CD4-positive, alpha-beta T cell (primary cell): ENCODE measurements around the gene CYP3A4. TPM values are rescaled to one million over a fixed set of nuclear protein-coding genes. Genes with fewer than 3 reads are reported as not detected.
"Not testable (repeated sequence)": the region's sequence is repeated elsewhere in the genome, so short reads cannot be mapped to it uniquely, and the experiment has no call there.

Experiments
- ATAC-seq: fragments of 200-7000 bp; cut with Tn5 transposase; one replicate; pipeline ENCODE4 v1.10.0; 2022; ENCODE audit warnings: mild to moderate bottlenecking; ENCODE audit not compliant: poor library complexity
- CTCF ChIA-PET: fragments of 350-600 bp; sonication (Branson Sonifier 250); formaldehyde crosslinking; loops from one replicate; lab custom pipeline; 2021; ENCODE audit warnings: antibody characterized with exemption, inconsistent platforms; lab: Charles Lee
- POLR2A ChIA-PET: fragments of 350-600 bp; sonication (Branson Sonifier 250); formaldehyde crosslinking; loops from one replicate; lab custom pipeline; 2021; ENCODE audit warnings: antibody characterized with exemption, inconsistent platforms; lab: Charles Lee
- DNase-seq, 14 experiments: peaks; one replicate each; pipeline ENCODE4 v3.0.0-alpha.2; 2013 to 2020; ENCODE audit warnings: mixed read lengths in 2 of 14
- H3K27ac ChIP-seq, 2 donors: one replicate each; pipeline versions ENCODE4 v1.5.1 to v1.7.0; 2013; ENCODE audit warnings: low read length in 2 of 2, low read depth in 1 of 2, mild to moderate bottlenecking in 1 of 2
- H3K27me3 ChIP-seq, 2 experiments: 1 replicate in 1 of 2; 2 replicates in 1 of 2; pipeline versions ENCODE4 v1.6.1 to v1.7.0; 2013; ENCODE audit warnings: low read length in 2 of 2, control low read depth in 1 of 2, mild to moderate bottlenecking in 1 of 2, moderate library complexity in 1 of 2; ENCODE audit not compliant: insufficient read depth in 2 of 2, control insufficient read depth in 1 of 2
- H3K36me3 ChIP-seq: one replicate; pipeline ENCODE4 v1.6.1; 2013; ENCODE audit warnings: low read length, control low read depth; ENCODE audit not compliant: insufficient read depth
- H3K4me1 ChIP-seq: one replicate; pipeline ENCODE4 v1.6.1; 2013; ENCODE audit warnings: low read length, control low read depth; ENCODE audit not compliant: insufficient read depth
- H3K4me3 ChIP-seq: one replicate; pipeline ENCODE4 v1.5.1; 2013; ENCODE audit warnings: mild to moderate bottlenecking, low read length, moderate library complexity
- H3K9me3 ChIP-seq, 2 experiments: 1 replicate in 1 of 2; 2 replicates in 1 of 2; pipeline versions ENCODE4 v1.6.1 to v1.7.0; 2013; ENCODE audit warnings: low read length in 2 of 2, mild to moderate bottlenecking in 2 of 2, control low read depth in 1 of 2, moderate library complexity in 1 of 2; ENCODE audit not compliant: control insufficient read depth in 1 of 2, insufficient read depth in 1 of 2
- H3K27ac Mint-ChIP-seq: one replicate; pipeline ENCODE4 v1.8.0; 2020; ENCODE audit warnings: mixed read lengths
- H3K27me3 Mint-ChIP-seq: one replicate; pipeline ENCODE4 v1.8.0; 2021; ENCODE audit warnings: mixed read lengths
- H3K36me3 Mint-ChIP-seq: one replicate; pipeline ENCODE4 v1.8.0; 2021; ENCODE audit warnings: low read depth, mixed read lengths
- H3K4me1 Mint-ChIP-seq: one replicate; pipeline ENCODE4 v1.8.0; 2021; ENCODE audit warnings: low read depth, mixed read lengths
- H3K4me3 Mint-ChIP-seq: one replicate; pipeline ENCODE4 v1.8.0; 2020; ENCODE audit warnings: mild to moderate bottlenecking, mixed read lengths
- H3K9me3 Mint-ChIP-seq: one replicate; pipeline ENCODE4 v1.8.0; 2020; ENCODE audit warnings: mixed read lengths
- intact Hi-C, 2 experiments: fragments of 100-400 bp; cut with DNase I in 1 of 2; cut with micrococcal nuclease in 1 of 2; formaldehyde crosslinking; loops; one replicate each; pipeline versions ENCODE4 v1.15.1 to v1.9.0; 2023 to 2025; cut with DNase I, micrococcal nuclease
- total RNA-seq, 174 experiments: library from RNA in 2 of 174; stranded (reverse) in 2 of 174; gene quantifications; one replicate each; pipeline ENCODE4 v1.2.3 and lab custom pipeline; 2021 to 2026
- TF ChIP-seq, protein P1 (sequence below): fragments of 200-600 bp; IDR thresholded peaks from one replicate; pipeline ENCODE4 v1.8.0; 2022; ENCODE audit warnings: antibody characterized with exemption, mild to moderate bottlenecking

CYP3A4 gene
- total RNA-seq, 2 experiments from 2014 or later = not detected

DNA sequence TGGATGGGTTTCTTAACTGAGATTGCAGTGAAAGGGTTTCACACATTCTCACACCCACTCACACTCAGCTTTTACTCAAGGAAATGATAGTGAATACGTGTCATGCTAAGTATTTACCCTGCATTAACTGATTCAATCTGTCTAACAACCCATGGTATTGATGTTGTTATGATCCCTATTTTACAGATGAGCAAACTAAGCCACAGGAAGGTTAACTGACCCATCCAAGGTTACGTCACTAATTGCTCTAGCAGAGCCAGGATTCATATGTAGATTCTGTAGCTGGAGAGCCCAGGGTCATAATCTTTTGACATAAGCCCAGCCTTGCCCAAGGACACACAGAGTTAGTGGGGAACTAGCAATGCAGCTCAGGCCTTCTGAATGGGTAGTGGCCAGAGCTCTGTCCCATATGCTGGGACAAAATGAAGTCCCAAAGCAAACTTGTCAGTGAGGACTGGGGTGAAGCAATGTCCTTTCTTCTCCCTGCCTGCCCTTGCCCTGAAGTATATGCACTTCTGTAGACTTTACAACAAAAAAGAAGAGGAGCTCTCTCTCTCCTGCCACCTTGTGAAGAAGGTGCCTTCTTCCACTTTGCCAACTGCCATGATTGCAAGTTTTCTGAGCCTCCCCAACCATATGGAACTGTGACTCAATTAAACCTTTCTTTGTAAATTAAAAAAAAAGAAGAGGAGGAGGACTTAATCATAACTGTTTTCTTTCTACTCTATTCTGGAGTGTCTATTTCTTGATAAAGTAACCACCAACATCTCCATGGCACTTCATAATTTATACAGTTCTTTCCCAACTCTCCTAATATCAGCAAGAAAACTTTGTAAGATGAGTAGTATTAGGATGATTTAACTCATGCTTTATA is 44.0 kb downstream of the CYP3A4 start:
- Mint-ChIP-seq H3K4me1 (no peaks in the 10 kb centered on the region), H3K9me3 (no peaks in the 10 kb centered on the region), H3K27ac (no peak overlapping the region), H3K36me3 (no peaks in the 10 kb centered on the region), H3K27me3 (no peaks in the 10 kb centered on the region), H3K4me3 (no peak overlapping the region)
- CTCF ChIA-PET = no interaction called here
- ATAC-seq (no peak), DNase-seq (no peak)
- Histone ChIP-seq H3K9me3 (no peaks in the 10 kb centered on the region), H3K4me3 (no peak overlapping the region), H3K27ac (no peak overlapping the region), H3K36me3 (no peaks in the 10 kb centered on the region), H3K27me3 (no peaks in the 10 kb centered on the region), H3K4me1 (no peaks in the 10 kb centered on the region)
- TF ChIP-seq, protein P1, sequence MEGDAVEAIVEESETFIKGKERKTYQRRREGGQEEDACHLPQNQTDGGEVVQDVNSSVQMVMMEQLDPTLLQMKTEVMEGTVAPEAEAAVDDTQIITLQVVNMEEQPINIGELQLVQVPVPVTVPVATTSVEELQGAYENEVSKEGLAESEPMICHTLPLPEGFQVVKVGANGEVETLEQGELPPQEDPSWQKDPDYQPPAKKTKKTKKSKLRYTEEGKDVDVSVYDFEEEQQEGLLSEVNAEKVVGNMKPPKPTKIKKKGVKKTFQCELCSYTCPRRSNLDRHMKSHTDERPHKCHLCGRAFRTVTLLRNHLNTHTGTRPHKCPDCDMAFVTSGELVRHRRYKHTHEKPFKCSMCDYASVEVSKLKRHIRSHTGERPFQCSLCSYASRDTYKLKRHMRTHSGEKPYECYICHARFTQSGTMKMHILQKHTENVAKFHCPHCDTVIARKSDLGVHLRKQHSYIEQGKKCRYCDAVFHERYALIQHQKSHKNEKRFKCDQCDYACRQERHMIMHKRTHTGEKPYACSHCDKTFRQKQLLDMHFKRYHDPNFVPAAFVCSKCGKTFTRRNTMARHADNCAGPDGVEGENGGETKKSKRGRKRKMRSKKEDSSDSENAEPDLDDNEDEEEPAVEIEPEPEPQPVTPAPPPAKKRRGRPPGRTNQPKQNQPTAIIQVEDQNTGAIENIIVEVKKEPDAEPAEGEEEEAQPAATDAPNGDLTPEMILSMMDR = no peak
- POLR2A ChIA-PET = no interaction called here
- intact Hi-C loops = no loop called here

DNA sequence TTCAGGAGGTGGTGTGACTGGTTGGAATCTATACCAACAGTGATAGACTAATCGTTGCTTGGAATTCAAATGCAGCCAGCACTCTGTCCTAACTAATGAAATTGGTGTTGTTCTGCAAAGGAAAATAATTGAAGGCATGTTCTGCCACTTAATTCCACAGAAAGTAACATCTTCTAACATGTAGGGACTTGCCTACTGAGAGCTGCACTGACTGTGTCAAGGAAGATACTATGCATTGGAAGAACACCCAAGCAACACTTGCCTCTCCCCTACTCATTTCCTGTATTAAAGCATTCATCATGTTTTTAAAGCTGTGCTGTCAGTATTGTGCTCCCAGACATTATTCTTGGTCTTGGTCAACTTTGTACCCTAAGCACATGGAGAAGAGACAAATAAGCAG is 46.3 kb downstream of the CYP3A4 start:
- Mint-ChIP-seq H3K27me3 (no peaks in the 10 kb centered on the region), H3K9me3 (no peaks in the 10 kb centered on the region), H3K4me1 (no peaks in the 10 kb centered on the region), H3K36me3 (no peaks in the 10 kb centered on the region), H3K4me3 (no peak overlapping the region), H3K27ac (no peak overlapping the region)
- Histone ChIP-seq H3K4me1 (no peaks in the 10 kb centered on the region), H3K9me3 (no peaks in the 10 kb centered on the region), H3K27me3 (no peaks in the 10 kb centered on the region), H3K4me3 (no peak overlapping the region), H3K27ac (no peak overlapping the region), H3K36me3 (no peaks in the 10 kb centered on the region)
- ChIA-PET POLR2A (no interaction called here), CTCF (no interaction called here)
- TF ChIP-seq, protein P1 = no peak
- no peak for ATAC-seq
- intact Hi-C loops = no loop called here
- no peak for DNase-seq

DNA sequence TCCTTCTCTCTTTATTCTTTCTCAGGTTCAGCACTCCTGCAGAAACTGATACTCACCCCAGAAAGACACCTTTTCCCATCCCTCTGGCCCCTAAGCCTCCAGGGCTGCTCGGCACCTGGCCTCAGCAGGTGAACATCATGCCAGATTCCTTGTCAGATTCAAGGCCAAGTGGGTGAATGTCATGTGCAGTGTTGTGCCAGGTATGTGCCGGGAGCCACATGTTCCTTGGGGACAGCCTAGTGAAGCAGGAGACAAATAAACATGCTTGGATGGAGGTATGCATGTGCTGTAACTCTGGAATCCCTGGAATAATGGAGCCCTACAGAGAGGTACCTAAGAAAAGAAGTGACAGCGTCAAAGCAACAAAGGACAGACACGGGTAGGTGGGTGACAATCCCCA is 47.3 kb downstream of the CYP3A4 start:
- H3K4me1 ChIP-seq, H3K4me3 ChIP-seq, H3K36me3 ChIP-seq, H3K4me3 Mint-ChIP-seq, H3K4me1 Mint-ChIP-seq, H3K36me3 Mint-ChIP-seq, DNase-seq, H3K27me3 ChIP-seq, ATAC-seq, POLR2A ChIA-PET, H3K9me3 Mint-ChIP-seq, H3K9me3 ChIP-seq, H3K27ac Mint-ChIP-seq, intact Hi-C loops, H3K27me3 Mint-ChIP-seq, H3K27ac ChIP-seq, CTCF ChIA-PET: not testable (repeated sequence)

DNA sequence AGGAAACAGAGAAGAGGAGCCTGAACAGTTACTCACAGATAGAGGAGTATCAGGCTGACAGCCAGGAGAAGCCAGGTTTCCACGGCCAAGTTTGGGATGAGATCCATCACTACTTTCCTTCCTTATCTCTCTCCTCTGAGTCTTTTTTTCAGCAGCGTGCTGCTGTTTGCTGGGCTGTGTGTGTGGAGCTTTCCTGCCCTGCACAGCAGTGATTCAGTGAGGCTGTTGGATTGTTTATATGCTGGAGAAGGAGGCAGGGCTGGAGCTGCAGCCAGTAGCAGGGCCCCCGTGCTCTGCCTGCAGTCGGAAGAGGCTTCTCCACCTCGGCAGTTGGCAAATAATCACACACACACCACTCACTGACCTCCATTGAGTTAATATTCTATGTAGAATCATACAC is 49.0 kb downstream of the CYP3A4 start, which contains the start of gene CYP3A7:
Gene CYP3A7, minus strand, starts transcription at position 210 of the 400 bp plus-strand sequence. Its CDS starts 103 bp downstream, at position 107.
- H3K27ac ChIP-seq = no peak within 1 kb of the TSS
- ChIA-PET POLR2A (no interaction called here), CTCF (no interaction called here)
- Mint-ChIP-seq H3K9me3 (no peaks in the 10 kb centered on the region), H3K4me3 (no peak within 1 kb of the TSS), H3K4me1 (no peaks in the 10 kb centered on the region), H3K27me3 (no peaks in the 10 kb centered on the region), H3K27ac (no peak within 1 kb of the TSS), H3K36me3 (no peaks in the 10 kb centered on the region)
- H3K9me3 ChIP-seq = no peaks in the 10 kb centered on the region
- TF ChIP-seq, protein P1 = no peak
- ATAC-seq (no peak), DNase-seq (no peak)
- H3K27me3 ChIP-seq = no peaks in the 10 kb centered on the region
- no peaks in the 10 kb centered on the region for H3K4me1 ChIP-seq
- no peak within 1 kb of the TSS for H3K4me3 ChIP-seq
- intact Hi-C loops = no loop called here
- no peaks in the 10 kb centered on the region for H3K36me3 ChIP-seq
